Neuronal stem cell (in vitro differentiated cells): Measurements from ENCODE around the gene PLA2G4B.
A peak's percentile ranks its signal among the peaks of the same experiment; 100 is the strongest.

ENCODE experiments used
- DNase-seq: peaks from one replicate; pipeline ENCODE4 v3.0.0-alpha.2; 2013; ENCODE audit warnings: low spot score
- H2AFZ ChIP-seq: one replicate; pipeline ENCODE4 v1.6.1; 2013; ENCODE audit warnings: mild to moderate bottlenecking, low read length, inconsistent platforms
- H2AK5ac ChIP-seq: 2 replicates; pipeline ENCODE4 v1.6.1; 2013; ENCODE audit warnings: low read depth, mild to moderate bottlenecking, inconsistent platforms, low read length, moderate library complexity, mixed read lengths
- H2BK120ac ChIP-seq: 2 replicates; pipeline ENCODE4 v1.6.1; 2013; ENCODE audit warnings: low read depth, mild to moderate bottlenecking, inconsistent platforms, low read length, moderate library complexity, mixed read lengths
- H2BK12ac ChIP-seq: one replicate; pipeline ENCODE4 v1.6.1; 2013; ENCODE audit warnings: low read length, inconsistent platforms
- H2BK15ac ChIP-seq: 2 replicates; pipeline ENCODE4 v1.6.1; 2013; ENCODE audit warnings: mild to moderate bottlenecking, low read length, inconsistent platforms, mixed read lengths
- H2BK5ac ChIP-seq: one replicate; pipeline ENCODE4 v1.6.1; 2013; ENCODE audit warnings: inconsistent platforms, mild to moderate bottlenecking, low read length, moderate library complexity
- H3K14ac ChIP-seq: one replicate; pipeline ENCODE4 v1.6.1; 2013; ENCODE audit warnings: low read length, inconsistent platforms
- H3K18ac ChIP-seq: 2 replicates; pipeline ENCODE4 v1.6.1; 2013; ENCODE audit warnings: low read length, inconsistent platforms
- H3K23ac ChIP-seq: 2 replicates; pipeline ENCODE4 v1.6.1; 2013; ENCODE audit warnings: low read depth, mild to moderate bottlenecking, mixed read lengths, low read length, inconsistent platforms; ENCODE audit not compliant: poor library complexity
- H3K27ac ChIP-seq: replicated peaks from 3 replicates; pipeline ENCODE4 v1.5.1; 2013; ENCODE audit warnings: low read length, inconsistent platforms
- H3K27me3 ChIP-seq, 3 experiments: 2 replicates each; pipeline ENCODE4 v1.6.1; 2013; ENCODE audit warnings: low read length in 3 of 3, mild to moderate bottlenecking in 2 of 3, inconsistent platforms in 1 of 3, low read depth in 1 of 3, mixed read lengths in 1 of 3, moderate library complexity in 1 of 3; ENCODE audit not compliant: control insufficient read depth in 3 of 3, insufficient read depth in 3 of 3
- H3K36me3 ChIP-seq, 2 donors: replicated peaks in 1 of 2; 2 replicates each; pipeline ENCODE4 v1.6.1; 2013; ENCODE audit warnings: low read length in 2 of 2; ENCODE audit not compliant: control insufficient read depth in 2 of 2, insufficient read depth in 2 of 2
- H3K4ac ChIP-seq: 2 replicates; pipeline ENCODE4 v1.6.1; 2013; ENCODE audit warnings: inconsistent platforms, mild to moderate bottlenecking, low read length, moderate library complexity
- H3K4me1 ChIP-seq, 2 donors: 1 replicate in 1 of 2; 2 replicates in 1 of 2; pipeline ENCODE4 v1.6.1; 2013; ENCODE audit warnings: low read length in 2 of 2, low read depth in 1 of 2; ENCODE audit not compliant: control insufficient read depth in 2 of 2, insufficient read depth in 1 of 2
- H3K4me2 ChIP-seq: one replicate; pipeline ENCODE4 v1.6.1; 2013; ENCODE audit warnings: mild to moderate bottlenecking, low read length, inconsistent platforms; ENCODE audit not compliant: insufficient read depth, poor library complexity, severe bottlenecking
- H3K4me3 ChIP-seq, 2 donors: 2 replicates each; pipeline ENCODE4 v1.5.1; 2013; ENCODE audit warnings: low read length in 2 of 2, mild to moderate bottlenecking in 2 of 2, inconsistent platforms in 1 of 2, moderate library complexity in 1 of 2
- H3K79me1 ChIP-seq: one replicate; pipeline ENCODE4 v1.6.1; 2013; ENCODE audit warnings: low read depth, mild to moderate bottlenecking, inconsistent platforms, low read length, moderate library complexity
- H3K9ac ChIP-seq: one replicate; pipeline ENCODE4 v1.6.1; 2013; ENCODE audit warnings: mild to moderate bottlenecking, low read depth, low read length, inconsistent platforms; ENCODE audit not compliant: poor library complexity
- H3K9me3 ChIP-seq, 2 donors: replicated peaks in 1 of 2; 2 replicates each; pipeline versions ENCODE3 to v1.6.1; 2013; ENCODE audit warnings: low read length in 2 of 2, mild to moderate bottlenecking in 2 of 2, inconsistent platforms in 1 of 2, low read depth in 1 of 2, mixed read lengths in 1 of 2, moderate library complexity in 1 of 2; ENCODE audit not compliant: control insufficient read depth in 2 of 2, insufficient read depth in 1 of 2
- H4K8ac ChIP-seq: one replicate; pipeline ENCODE4 v1.6.1; 2013; ENCODE audit warnings: low read depth, mild to moderate bottlenecking, inconsistent platforms, low read length, moderate library complexity
- H4K91ac ChIP-seq: one replicate; pipeline ENCODE4 v1.6.1; 2013; ENCODE audit warnings: low read length, low read depth, mild to moderate bottlenecking, inconsistent platforms; ENCODE audit not compliant: poor library complexity
- WGBS, 2 donors: extraction: QIAGEN DNeasy Blood & Tissue Kit; methylation state at CpG; one replicate each; pipeline ENCODE4 v1.1.7; 2013; ENCODE audit warnings: missing lambda C conversion rate in 2 of 2, mixed read lengths in 1 of 2; ENCODE audit not compliant: insufficient read length in 2 of 2, insufficient replicate concordance in 1 of 2; ENCODE audit errors: extremely low coverage in 2 of 2; 5-methylcytosine and 5-hydroxymethylcytosine counted together

PLA2G4B gene

DNA sequence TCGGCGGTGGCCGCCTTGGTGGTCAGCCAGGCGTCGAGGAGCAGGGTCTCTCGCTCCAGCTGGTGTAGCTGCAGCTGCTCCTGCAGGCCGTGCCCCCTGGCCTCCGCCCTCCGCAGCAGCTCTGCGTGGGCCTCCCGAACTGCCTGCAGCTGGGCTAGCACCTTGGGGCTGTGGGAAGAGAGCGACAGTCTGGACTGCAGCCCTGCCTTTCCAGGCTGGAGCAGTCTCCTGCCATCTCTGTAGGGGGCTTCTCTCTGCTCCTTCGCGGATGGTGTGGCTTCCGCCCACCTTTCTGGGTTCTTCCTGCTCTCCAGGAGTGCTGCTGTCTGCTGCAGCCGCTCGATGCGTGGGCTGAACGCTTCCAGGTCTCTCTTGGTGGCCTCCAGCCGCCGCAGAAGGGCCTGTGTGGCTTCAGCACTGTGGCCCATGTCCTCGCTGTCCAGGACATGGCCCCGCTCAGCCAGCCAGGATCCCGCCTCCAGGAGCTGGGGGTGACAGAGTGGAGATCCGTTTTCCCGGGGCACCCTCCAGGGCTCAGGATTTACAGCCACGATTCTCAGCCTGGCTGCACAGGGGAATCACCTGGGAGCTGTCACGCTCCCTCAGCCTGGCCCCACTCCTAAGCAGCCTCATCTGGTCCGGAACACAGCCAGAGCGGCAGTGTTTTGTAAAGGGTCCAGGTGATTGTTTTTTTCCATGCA lies 16.8 kb downstream of the PLA2G4B start:
- H3K9me3 ChIP-seq, result no peaks in the 10 kb centered on the region
- H3K4me2 ChIP-seq, result no peak overlapping the region
- H2BK5ac ChIP-seq, result peak overlapping the region; percentile 66
- H3K27ac ChIP-seq, result no peak overlapping the region
- H4K91ac ChIP-seq, result no peak overlapping the region
- H3K4me1 ChIP-seq, result peaks cover 10 to 12% of the 10 kb centered on the region in 2 donors
- peak overlapping the region; percentile 94 for H3K14ac ChIP-seq
- no CpG with 5 or more reads among the region's 30 CpGs for WGBS, 2 donors
- H3K79me1 ChIP-seq, result peaks cover 2% of the 10 kb centered on the region
- peak overlapping the region; percentile 91 for H3K23ac ChIP-seq
- no peak overlapping the region for H2BK12ac ChIP-seq
- peak overlapping the region; percentile 64 for H2AFZ ChIP-seq
- no peaks in the 10 kb centered on the region for H3K27me3 ChIP-seq
- no peak overlapping the region for H2BK120ac ChIP-seq
- no peak overlapping the region for H3K4me3 ChIP-seq
- DNase-seq, result no peak
- peak overlapping the region; percentile 72 for H3K9ac ChIP-seq
- H3K4ac ChIP-seq, result peak overlapping the region; percentile 76
- peak overlapping the region; percentile 91 for H3K18ac ChIP-seq
- peak overlapping the region; percentile 86 for H4K8ac ChIP-seq
- H2BK15ac ChIP-seq, result peak overlapping the region; percentile 89
- H3K36me3 ChIP-seq, result no peaks in the 10 kb centered on the region
- peak overlapping the region; percentile 92 for H2AK5ac ChIP-seq

DNA sequence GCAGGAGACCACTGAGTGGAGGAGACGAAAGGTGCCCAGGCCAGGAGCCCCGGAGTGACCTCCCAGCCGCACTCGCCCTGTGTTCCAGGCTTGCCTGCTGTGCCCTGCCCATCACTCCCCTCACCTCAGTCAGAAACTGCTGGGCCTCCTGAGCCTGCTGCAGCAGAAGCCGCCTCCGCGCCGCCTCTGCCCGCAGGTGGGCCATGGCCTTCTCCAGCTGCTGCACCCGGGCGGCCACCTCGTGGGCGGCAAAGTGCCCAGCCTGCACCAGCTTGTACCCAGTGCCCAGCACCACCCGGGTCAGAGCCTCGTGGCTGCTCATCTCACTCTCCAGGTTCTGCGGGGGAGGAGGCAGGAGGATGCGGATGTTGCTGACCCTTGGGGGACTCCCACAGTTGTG lies 17.6 kb downstream of the PLA2G4B start:
- Histone ChIP-seq H4K8ac (no peak overlapping the region), H3K36me3 (no peaks in the 10 kb centered on the region), H3K14ac (peak overlapping the region; percentile 64), H2BK15ac (peak overlapping the region; percentile 67), H3K27me3 (no peaks in the 10 kb centered on the region), H3K79me1 (peaks cover 2% of the 10 kb centered on the region), H3K9me3 (peaks cover 0 to 3% of the 10 kb centered on the region in 2 donors), H3K23ac (no peak overlapping the region), H3K9ac (peak overlapping the region; percentile 37), H2BK5ac (no peak overlapping the region), H4K91ac (peak overlapping the region; percentile 81), H3K27ac (no peak overlapping the region), H3K4ac (no peak overlapping the region), H3K4me1 (peaks cover 10 to 12% of the 10 kb centered on the region in 2 donors), H2AFZ (no peak overlapping the region), H2BK120ac (no peak overlapping the region), H3K4me3 (no peak overlapping the region), H2BK12ac (no peak overlapping the region), H2AK5ac (peak overlapping the region; percentile 78), H3K18ac (peak overlapping the region; percentile 58), H3K4me2 (no peak overlapping the region)
- no CpG with 5 or more reads among the region's 17 CpGs for WGBS, 2 donors
- no peak for DNase-seq

DNA sequence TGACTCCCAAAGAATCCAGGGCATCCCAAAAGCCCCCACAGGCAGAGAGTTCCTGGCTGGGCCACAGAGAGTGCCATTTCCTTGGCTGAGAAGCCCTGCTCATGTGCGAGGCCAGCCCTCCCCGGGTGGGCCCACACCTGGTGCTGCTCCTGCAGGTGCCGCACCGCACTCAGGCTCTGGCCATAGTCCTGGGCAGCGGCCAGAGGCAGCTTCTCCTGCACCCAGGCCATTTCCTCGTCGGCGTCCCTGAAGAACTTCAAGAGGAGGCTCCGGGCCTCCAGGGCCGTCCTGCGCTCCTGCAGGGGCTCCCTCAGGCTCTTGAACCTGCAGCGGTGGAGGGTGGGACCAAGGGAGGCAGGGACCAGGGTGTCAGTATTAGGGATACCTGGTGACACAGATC lies 18.1 kb downstream of the PLA2G4B start:
- no peak overlapping the region for H2AFZ ChIP-seq
- H3K14ac ChIP-seq, result no peak overlapping the region
- H2BK12ac ChIP-seq, result no peak overlapping the region
- no peak overlapping the region for H3K27ac ChIP-seq
- H3K36me3 ChIP-seq, result no peaks in the 10 kb centered on the region
- DNase-seq, result no peak
- no peak overlapping the region for H2BK5ac ChIP-seq
- no peak overlapping the region for H3K4me3 ChIP-seq
- no peak overlapping the region for H3K23ac ChIP-seq
- no peaks in the 10 kb centered on the region for H3K27me3 ChIP-seq
- peaks cover 2% of the 10 kb centered on the region for H3K79me1 ChIP-seq
- WGBS, 2 donors, result no CpG with 5 or more reads among the region's 12 CpGs
- H3K18ac ChIP-seq, result peak overlapping the region; percentile 90
- H3K4me2 ChIP-seq, result no peak overlapping the region
- H3K9ac ChIP-seq, result peak overlapping the region; percentile 30
- peaks cover 0 to 3% of the 10 kb centered on the region in 2 donors for H3K9me3 ChIP-seq
- H3K4ac ChIP-seq, result no peak overlapping the region
- H2BK15ac ChIP-seq, result peak overlapping the region; percentile 67
- no peak overlapping the region for H4K8ac ChIP-seq
- H3K4me1 ChIP-seq, result peaks cover 10 to 13% of the 10 kb centered on the region in 2 donors
- H2AK5ac ChIP-seq, result peak overlapping the region; percentile 78
- H4K91ac ChIP-seq, result no peak overlapping the region
- no peak overlapping the region for H2BK120ac ChIP-seq

DNA sequence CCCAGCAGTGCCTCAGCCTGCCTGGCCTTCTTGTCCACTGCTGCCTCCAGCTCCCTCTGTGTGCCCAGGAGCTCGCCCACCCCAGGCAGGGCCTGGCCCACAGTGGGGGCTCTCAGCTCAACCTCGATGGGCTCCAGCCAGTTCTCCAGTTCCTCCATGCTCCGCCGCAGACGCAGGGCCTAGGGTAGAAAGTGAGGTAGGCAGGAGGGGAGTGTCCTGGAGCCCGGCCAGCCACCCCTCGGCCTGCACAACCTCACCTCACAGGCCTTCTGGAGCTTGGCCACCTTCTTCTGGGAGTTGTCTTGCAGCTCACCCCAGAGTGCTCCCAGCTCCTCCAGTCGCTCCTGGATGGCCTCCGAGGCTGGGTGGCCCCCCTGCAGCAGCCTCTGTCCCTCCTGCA lies 18.7 kb downstream of the PLA2G4B start:
- Histone ChIP-seq H4K91ac (no peak overlapping the region), H3K18ac (peak overlapping the region; percentile 31), H3K4me1 (peaks cover 12 to 18% of the 10 kb centered on the region in 2 donors), H2AK5ac (peak overlapping the region; percentile 78), H3K79me1 (peaks cover 2% of the 10 kb centered on the region), H2BK15ac (no peak overlapping the region), H3K9me3 (peaks cover 0 to 3% of the 10 kb centered on the region in 2 donors), H3K4me2 (no peak overlapping the region), H3K9ac (peak overlapping the region; percentile 30), H2BK12ac (peak overlapping the region; percentile 81), H3K27ac (no peak overlapping the region), H4K8ac (no peak overlapping the region), H2BK5ac (no peak overlapping the region), H3K14ac (no peak overlapping the region), H3K4me3 (no peak overlapping the region), H3K23ac (no peak overlapping the region), H3K36me3 (no peaks in the 10 kb centered on the region), H2AFZ (no peak overlapping the region), H3K4ac (no peak overlapping the region), H3K27me3 (no peaks in the 10 kb centered on the region), H2BK120ac (no peak overlapping the region)
- no CpG with 5 or more reads among the region's 9 CpGs for WGBS, 2 donors
- DNase-seq, result no peak
